Testis (tissue), 2 donors: Measurements from ENCODE around the gene SRSF8.

Experiments used
- CTCF ChIP-seq, 3 experiments: fragments of 450-650 bp in 2 of 3; fragments of 200-600 bp in 1 of 3; sonication (generic) in 1 of 3; IDR thresholded peaks; one replicate each; pipeline ENCODE4 v1.5.1; 2016 to 2019; ENCODE audit warnings: antibody characterized with exemption in 3 of 3, mild to moderate bottlenecking in 2 of 3, moderate library complexity in 1 of 3
- POLR2A ChIP-seq: fragments of 450-650 bp; IDR thresholded peaks from one replicate; pipeline ENCODE4 v1.6.1; 2017; ENCODE audit warnings: antibody characterized with exemption, mild to moderate bottlenecking, moderate library complexity

GRCh38 chr11:95050595-95051202, 16.0 kb upstream of the SRSF8 start:
- TF ChIP-seq POLR2A (no peak), CTCF (IDR thresholded peaks at IDR 0.05) (no peak)
